Effector memory CD8-positive, alpha-beta T cell (primary cell): ENCODE results near the gene RNF2.

Experiments used
- ATAC-seq: fragments of 150-1000 bp; cut with Tn5 transposase; replicated peaks from 2 replicates; pipeline ENCODE4 v1.10.0; 2021; ENCODE audit warnings: mild to moderate bottlenecking, moderate library complexity
- DNase-seq, 3 experiments: peaks; one replicate each; pipeline ENCODE4 v3.0.0; 2021
- H3K27ac Mint-ChIP-seq, 2 donors: one replicate each; pipeline ENCODE4 v1.8.0; 2022; ENCODE audit warnings: mild to moderate bottlenecking in 2 of 2, mixed read lengths in 2 of 2, moderate library complexity in 2 of 2
- H3K27me3 Mint-ChIP-seq, 2 donors: one replicate each; pipeline ENCODE4 v1.8.0; 2022; ENCODE audit warnings: mixed read lengths in 2 of 2
- H3K36me3 Mint-ChIP-seq: one replicate; pipeline ENCODE4 v1.8.0; 2022; ENCODE audit warnings: mild to moderate bottlenecking, moderate library complexity, mixed read lengths; ENCODE audit not compliant: insufficient read depth
- H3K4me1 Mint-ChIP-seq, 2 donors: one replicate each; pipeline ENCODE4 v1.8.0; 2022; ENCODE audit warnings: low read depth in 2 of 2, mixed read lengths in 2 of 2
- H3K4me3 Mint-ChIP-seq, 2 donors: one replicate each; pipeline ENCODE4 v1.8.0; 2022; ENCODE audit warnings: mild to moderate bottlenecking in 2 of 2, mixed read lengths in 2 of 2, moderate library complexity in 2 of 2
- H3K9me3 Mint-ChIP-seq, 2 donors: one replicate each; pipeline ENCODE4 v1.8.0; 2022; ENCODE audit warnings: mixed read lengths in 2 of 2

The RNF2 gene

DNA sequence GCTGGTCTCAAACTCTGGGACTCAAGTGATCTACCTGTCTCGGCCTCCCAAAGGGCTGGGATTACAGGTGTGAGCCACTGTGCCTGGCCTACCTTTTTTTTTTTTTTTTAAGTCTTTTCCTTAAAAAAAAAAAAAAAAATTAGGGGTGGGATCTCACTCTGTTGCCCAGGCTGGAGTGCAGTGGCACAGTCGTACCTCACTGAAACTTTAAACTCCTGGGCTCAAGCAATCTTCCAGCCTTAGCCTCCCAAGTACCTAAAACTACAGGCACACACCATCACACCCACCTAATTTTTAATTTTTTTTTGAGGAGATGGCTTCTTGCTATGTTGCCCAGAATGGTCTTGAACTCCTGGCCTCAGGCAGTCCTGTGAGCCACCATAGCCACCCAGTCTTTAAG is 38.5 kb downstream of the RNF2 start:
- Mint-ChIP-seq H3K9me3 (no peaks in the 10 kb centered on the region), H3K36me3 (peaks cover 11% of the 10 kb centered on the region), H3K27me3 (no peaks in the 10 kb centered on the region), H3K27ac (no peak overlapping the region), H3K4me1 (peaks cover 18 to 41% of the 10 kb centered on the region in 2 donors), H3K4me3 (no peak overlapping the region)
- DNase-seq (no peak), ATAC-seq (no peak)

- Mint-ChIP-seq H3K9me3 (no peaks in the 10 kb centered on the region), H3K27ac (no peak overlapping the region), H3K36me3 (peaks cover 25% of the 10 kb centered on the region), H3K27me3 (no peaks in the 10 kb centered on the region), H3K4me1 (peaks cover 10 to 25% of the 10 kb centered on the region in 2 donors), H3K4me3 (no peak overlapping the region)
- ATAC-seq (no peak), DNase-seq (no peak)
Measured at GRCh38 chr1:185087101-185087500, 41.7 kb downstream of the RNF2 start.

GRCh38 chr1:185087746-185088145 is 42.4 kb downstream of the RNF2 start:
- Mint-ChIP-seq H3K27me3 (no peaks in the 10 kb centered on the region), H3K4me3 (no peak overlapping the region), H3K27ac (no peak overlapping the region), H3K9me3 (no peaks in the 10 kb centered on the region), H3K4me1 (peaks cover 10 to 25% of the 10 kb centered on the region in 2 donors), H3K36me3 (peaks cover 29% of the 10 kb centered on the region)
- ATAC-seq: no peak
- DNase-seq: no peak

- no peaks in the 10 kb centered on the region for H3K9me3 Mint-ChIP-seq
- no peak overlapping the region for H3K27ac Mint-ChIP-seq
- no peak for DNase-seq
- H3K36me3 Mint-ChIP-seq: peaks cover 40% of the 10 kb centered on the region
- H3K4me1 Mint-ChIP-seq: peaks cover 0 to 1% of the 10 kb centered on the region in 2 donors
- H3K27me3 Mint-ChIP-seq: no peaks in the 10 kb centered on the region
- no peak overlapping the region for H3K4me3 Mint-ChIP-seq
- no peak for ATAC-seq
Measured at GRCh38 chr1:185091480-185091879, 46.1 kb downstream of the RNF2 start.

DNA sequence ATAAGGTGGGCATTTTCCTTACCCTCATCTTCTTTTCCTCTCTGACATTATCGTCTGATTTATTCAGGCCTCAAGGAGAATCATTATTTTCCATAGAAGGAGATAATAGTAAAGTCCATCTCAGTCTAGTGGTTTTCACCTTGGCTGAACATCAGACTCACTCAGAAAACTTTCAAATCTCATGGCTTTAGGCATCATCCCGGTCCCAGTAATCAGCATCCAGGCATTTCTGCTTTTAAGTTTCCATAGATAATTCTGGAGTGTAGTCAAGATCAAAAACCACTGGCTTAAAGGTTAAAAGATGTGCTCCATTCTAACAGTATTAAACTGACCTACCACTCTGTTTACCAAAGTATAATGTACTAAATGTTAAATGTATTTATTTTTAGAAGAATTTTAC is 49.4 kb downstream of the RNF2 start:
- no peak for ATAC-seq

DNA sequence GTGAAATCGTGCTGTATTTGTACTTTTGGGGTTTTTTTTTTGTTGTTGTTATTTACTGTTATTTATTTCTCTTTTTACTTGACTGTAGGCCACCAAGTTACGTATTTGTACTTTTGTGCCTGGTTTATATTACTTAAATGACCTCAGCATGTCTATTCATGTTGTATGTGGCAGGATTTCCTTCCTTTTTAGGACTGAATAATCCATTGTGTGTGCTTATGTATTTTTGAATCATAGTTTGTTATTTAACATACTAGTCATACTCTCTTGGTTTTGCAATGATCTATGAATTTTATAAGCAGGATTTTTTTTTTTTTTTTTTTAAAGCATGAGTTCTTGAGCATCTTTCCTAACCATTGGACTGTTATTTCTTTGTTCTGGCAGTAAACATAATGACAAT is 51.2 kb downstream of the RNF2 start:
- Mint-ChIP-seq H3K4me1 (no peaks in the 10 kb centered on the region), H3K36me3 (peaks cover 48% of the 10 kb centered on the region), H3K27me3 (no peaks in the 10 kb centered on the region), H3K4me3 (no peak overlapping the region), H3K27ac (no peak overlapping the region), H3K9me3 (no peaks in the 10 kb centered on the region)
- ATAC-seq: no peak
- DNase-seq: no peak

More for the DNA sequence above, 49.4 kb downstream of the RNF2 start:
- peaks cover 42% of the 10 kb centered on the region for H3K36me3 Mint-ChIP-seq
- DNase-seq: no peak
- no peaks in the 10 kb centered on the region for H3K4me1 Mint-ChIP-seq
- H3K27ac Mint-ChIP-seq: no peak overlapping the region
- no peaks in the 10 kb centered on the region for H3K27me3 Mint-ChIP-seq
- no peaks in the 10 kb centered on the region for H3K9me3 Mint-ChIP-seq
- H3K4me3 Mint-ChIP-seq: no peak overlapping the region

- no peaks in the 10 kb centered on the region for H3K4me1 Mint-ChIP-seq
- no peak overlapping the region for H3K4me3 Mint-ChIP-seq
- no peak for DNase-seq
- H3K27ac Mint-ChIP-seq: no peak overlapping the region
- peaks cover 18% of the 10 kb centered on the region for H3K36me3 Mint-ChIP-seq
- H3K27me3 Mint-ChIP-seq: no peaks in the 10 kb centered on the region
- ATAC-seq: no peak
- peaks cover under 1 to 3% of the 10 kb centered on the region in 2 donors for H3K9me3 Mint-ChIP-seq
Measured at GRCh38 chr1:185104083-185104482, 58.7 kb downstream of the RNF2 start.

DNA sequence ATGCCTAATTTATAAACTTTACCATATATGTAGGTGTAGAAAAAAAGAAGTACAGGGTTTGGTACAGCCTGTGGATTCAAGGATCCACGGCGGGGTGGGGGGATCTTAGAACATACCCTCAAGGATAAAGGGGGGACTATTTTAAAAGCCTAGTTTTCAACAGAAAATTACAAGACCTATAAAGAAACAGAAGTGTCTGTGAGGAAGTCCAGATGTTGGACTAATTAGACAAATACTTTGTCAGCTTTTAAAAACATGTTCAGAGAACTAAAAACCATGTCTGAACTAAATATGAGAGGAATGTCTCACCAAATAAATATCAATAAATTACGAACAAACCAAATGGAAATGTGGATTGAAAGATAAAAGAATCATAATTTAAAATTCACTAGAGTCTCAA is 59.8 kb downstream of the RNF2 start:
- H3K9me3 Mint-ChIP-seq: peaks cover 6 to 13% of the 10 kb centered on the region in 2 donors
- peaks cover 8% of the 10 kb centered on the region for H3K36me3 Mint-ChIP-seq
- no peak overlapping the region for H3K27ac Mint-ChIP-seq
- H3K4me3 Mint-ChIP-seq: no peak overlapping the region
- DNase-seq (no peak), ATAC-seq (no peak)
- no peaks in the 10 kb centered on the region for H3K27me3 Mint-ChIP-seq
- no peaks in the 10 kb centered on the region for H3K4me1 Mint-ChIP-seq

- Mint-ChIP-seq H3K4me3 (no peak overlapping the region), H3K27ac (no peak overlapping the region), H3K27me3 (no peaks in the 10 kb centered on the region), H3K9me3 (peaks cover 9 to 20% of the 10 kb centered on the region in 2 donors), H3K4me1 (peaks cover 0 to 6% of the 10 kb centered on the region in 2 donors), H3K36me3 (no peaks in the 10 kb centered on the region)
- ATAC-seq: no peak
- no peak for DNase-seq
Measured at GRCh38 chr1:185108321-185108720, 63.0 kb downstream of the RNF2 start.

- no peaks in the 10 kb centered on the region for H3K36me3 Mint-ChIP-seq
- ATAC-seq (no peak), DNase-seq (no peak)
- H3K4me3 Mint-ChIP-seq: no peak overlapping the region
- peaks cover 0 to 6% of the 10 kb centered on the region in 2 donors for H3K4me1 Mint-ChIP-seq
- no peaks in the 10 kb centered on the region for H3K27me3 Mint-ChIP-seq
- no peak overlapping the region for H3K27ac Mint-ChIP-seq
- H3K9me3 Mint-ChIP-seq: peaks cover 9 to 20% of the 10 kb centered on the region in 2 donors
Measured at GRCh38 chr1:185110145-185110544, 64.8 kb downstream of the RNF2 start.

DNA sequence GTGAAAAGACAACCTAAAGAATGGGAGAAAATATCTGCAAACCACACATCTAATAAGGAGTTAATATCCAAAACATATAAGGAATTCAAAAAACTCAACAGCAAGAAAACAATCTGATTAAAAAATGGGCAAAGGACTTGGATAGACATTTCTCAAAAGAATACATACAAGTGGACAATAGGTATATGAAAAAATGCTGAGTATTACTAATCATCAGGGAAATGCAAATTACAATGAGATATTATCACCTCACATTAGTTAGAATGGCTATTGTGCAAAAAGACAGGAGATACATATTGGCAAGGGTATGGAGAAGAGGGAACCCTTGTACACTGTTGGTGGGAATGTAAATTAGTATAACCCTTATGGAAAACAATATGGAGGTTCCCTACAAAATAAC is 66.5 kb downstream of the RNF2 start:
- no peaks in the 10 kb centered on the region for H3K36me3 Mint-ChIP-seq
- H3K27ac Mint-ChIP-seq: no peak overlapping the region
- ATAC-seq: no peak
- peaks cover 0 to 6% of the 10 kb centered on the region in 2 donors for H3K4me1 Mint-ChIP-seq
- H3K27me3 Mint-ChIP-seq: no peaks in the 10 kb centered on the region
- no peak for DNase-seq
- H3K4me3 Mint-ChIP-seq: no peak overlapping the region
- H3K9me3 Mint-ChIP-seq: peaks cover 9 to 20% of the 10 kb centered on the region in 2 donors

GRCh38 chr1:185112356-185112755 is 67.0 kb downstream of the RNF2 start:
- Mint-ChIP-seq H3K4me1 (peaks cover 0 to 6% of the 10 kb centered on the region in 2 donors), H3K4me3 (no peak overlapping the region), H3K36me3 (no peaks in the 10 kb centered on the region), H3K27me3 (no peaks in the 10 kb centered on the region), H3K9me3 (peaks cover 9 to 20% of the 10 kb centered on the region in 2 donors), H3K27ac (no peak overlapping the region)
- no peak for DNase-seq
- no peak for ATAC-seq

DNA sequence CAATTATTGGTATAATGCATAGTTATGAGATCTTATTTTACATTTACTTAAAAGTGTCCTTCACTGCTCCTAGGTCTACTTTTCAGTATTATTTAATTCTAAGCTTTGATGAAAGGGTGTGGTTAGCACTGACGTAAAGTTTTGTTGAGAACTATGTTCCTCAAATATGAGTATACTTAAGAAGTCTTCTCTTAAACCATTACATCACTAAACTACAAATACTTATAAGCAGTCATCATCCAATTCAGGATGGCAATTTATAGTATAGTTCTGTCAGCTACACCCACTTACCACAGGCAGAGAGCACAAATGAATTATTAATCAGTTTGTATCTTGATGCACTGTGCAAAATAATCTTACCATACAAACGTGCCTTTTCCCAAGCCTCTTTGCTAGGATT is 84.3 kb downstream of the RNF2 start:
- no peak for DNase-seq
- H3K27me3 Mint-ChIP-seq: no peaks in the 10 kb centered on the region
- H3K36me3 Mint-ChIP-seq: peaks cover 69% of the 10 kb centered on the region
- H3K9me3 Mint-ChIP-seq: peaks cover 0 to 2% of the 10 kb centered on the region in 2 donors
- no peak overlapping the region for H3K4me3 Mint-ChIP-seq
- H3K27ac Mint-ChIP-seq: no peak overlapping the region
- H3K4me1 Mint-ChIP-seq: no peaks in the 10 kb centered on the region
- no peak for ATAC-seq

DNA sequence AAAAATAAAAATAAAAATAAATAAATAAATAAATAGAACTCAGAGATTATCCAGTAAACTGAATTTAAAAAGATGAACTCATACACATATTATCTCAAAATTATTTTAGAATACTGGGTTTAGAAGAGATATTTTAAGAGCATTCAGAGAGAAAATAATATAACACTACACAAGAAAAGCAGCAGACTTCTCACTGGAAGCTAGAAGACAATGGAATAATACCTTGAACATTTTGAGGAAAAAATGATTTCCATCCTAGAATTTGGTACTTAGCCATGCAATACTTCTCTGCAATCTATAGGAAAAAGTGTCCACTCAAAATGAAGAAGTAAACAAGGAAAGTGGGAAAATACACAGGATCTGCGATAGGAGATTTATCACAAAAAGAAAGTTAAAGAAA is 87.2 kb downstream of the RNF2 start:
- no peak overlapping the region for H3K4me3 Mint-ChIP-seq
- peaks cover 0 to 2% of the 10 kb centered on the region in 2 donors for H3K9me3 Mint-ChIP-seq
- no peak for ATAC-seq
- H3K36me3 Mint-ChIP-seq: peaks cover 63% of the 10 kb centered on the region
- H3K27ac Mint-ChIP-seq: no peak overlapping the region
- no peak for DNase-seq
- no peaks in the 10 kb centered on the region for H3K4me1 Mint-ChIP-seq
- no peaks in the 10 kb centered on the region for H3K27me3 Mint-ChIP-seq
